ENCODE measurements around the gene SEC62. TPM values are rescaled to one million over a fixed set of nuclear protein-coding genes. Genes with fewer than 3 reads are reported as not detected.
"Not testable (repeated sequence)": the region's sequence is repeated elsewhere in the genome, so short reads cannot be mapped to it uniquely, and the experiment has no call there.

The SEC62 gene
- polyA plus RNA-seq, 1 experiment: 45.7 TPM

GRCh38 chr3:170010498-170010897, 43.9 kb downstream of the SEC62 start:
- no peaks in the 10 kb centered on the region for H3K36me3 ChIP-seq (ENCODE audit: control insufficient read depth, insufficient read depth, low read length)
- no peaks in the 10 kb centered on the region for H3K27me3 ChIP-seq (ENCODE audit: control insufficient read depth, insufficient read depth, low read length)
- no peak overlapping the region for H3K4me3 ChIP-seq (ENCODE audit: low read depth, low read length)
- CTCF ChIA-PET: no interaction called here
- TF ChIP-seq, protein P1, sequence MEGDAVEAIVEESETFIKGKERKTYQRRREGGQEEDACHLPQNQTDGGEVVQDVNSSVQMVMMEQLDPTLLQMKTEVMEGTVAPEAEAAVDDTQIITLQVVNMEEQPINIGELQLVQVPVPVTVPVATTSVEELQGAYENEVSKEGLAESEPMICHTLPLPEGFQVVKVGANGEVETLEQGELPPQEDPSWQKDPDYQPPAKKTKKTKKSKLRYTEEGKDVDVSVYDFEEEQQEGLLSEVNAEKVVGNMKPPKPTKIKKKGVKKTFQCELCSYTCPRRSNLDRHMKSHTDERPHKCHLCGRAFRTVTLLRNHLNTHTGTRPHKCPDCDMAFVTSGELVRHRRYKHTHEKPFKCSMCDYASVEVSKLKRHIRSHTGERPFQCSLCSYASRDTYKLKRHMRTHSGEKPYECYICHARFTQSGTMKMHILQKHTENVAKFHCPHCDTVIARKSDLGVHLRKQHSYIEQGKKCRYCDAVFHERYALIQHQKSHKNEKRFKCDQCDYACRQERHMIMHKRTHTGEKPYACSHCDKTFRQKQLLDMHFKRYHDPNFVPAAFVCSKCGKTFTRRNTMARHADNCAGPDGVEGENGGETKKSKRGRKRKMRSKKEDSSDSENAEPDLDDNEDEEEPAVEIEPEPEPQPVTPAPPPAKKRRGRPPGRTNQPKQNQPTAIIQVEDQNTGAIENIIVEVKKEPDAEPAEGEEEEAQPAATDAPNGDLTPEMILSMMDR (IDR thresholded peaks at IDR 0.05; ENCODE audit: insufficient read depth, low read depth, low read length): no peak
- POLR2A ChIA-PET: no interaction called here
- no peak for DNase-seq (ENCODE audit: low read depth)

- no peak for DNase-seq (ENCODE audit: low read depth)
- TF ChIP-seq, protein P1 (IDR thresholded peaks at IDR 0.05; ENCODE audit: insufficient read depth, low read depth, low read length): no peak
- Histone ChIP-seq H3K4me3 (ENCODE audit: low read depth, low read length) (no peak overlapping the region), H3K36me3 (ENCODE audit: control insufficient read depth, insufficient read depth, low read length) (no peaks in the 10 kb centered on the region), H3K27me3 (ENCODE audit: control insufficient read depth, insufficient read depth, low read length) (no peaks in the 10 kb centered on the region)
- ChIA-PET CTCF (no interaction called here), POLR2A (no interaction called here)
These were observed 46.2 kb downstream of the SEC62 start for GRCh38 chr3:170012683-170013400.

DNA sequence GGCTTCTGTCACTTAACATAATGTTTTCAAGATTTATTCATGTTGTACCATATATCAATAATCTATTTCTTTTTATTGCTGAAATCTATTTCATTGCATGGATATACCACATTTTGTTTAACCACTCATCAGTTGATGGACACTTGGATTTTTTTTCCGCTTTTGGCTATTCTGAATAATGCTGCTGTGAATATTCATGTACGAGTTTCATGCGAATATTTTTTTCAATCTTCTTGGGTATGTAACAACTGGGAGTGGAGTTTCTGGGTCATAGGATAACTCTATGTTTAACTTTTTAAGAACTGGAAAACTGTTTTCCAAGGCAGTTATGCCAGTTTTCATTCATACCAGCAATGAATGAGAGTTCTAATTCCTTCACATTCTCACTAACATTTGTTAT, 49.5 kb downstream of the SEC62 start:
- DNase-seq (ENCODE audit: low read depth): no peak
- Histone ChIP-seq H3K27me3 (ENCODE audit: control insufficient read depth, insufficient read depth, low read length) (0 out of 2 replicates have a peak, but pooled peaks cover 1% of the 10 kb centered on the region), H3K36me3 (ENCODE audit: control insufficient read depth, insufficient read depth, low read length) (no peaks in the 10 kb centered on the region), H3K4me3 (ENCODE audit: low read depth, low read length) (no peak overlapping the region)
- TF ChIP-seq, protein P1 (IDR thresholded peaks at IDR 0.05; ENCODE audit: insufficient read depth, low read depth, low read length): no peak
- ChIA-PET CTCF (interaction anchor here (1.4 kb wide), 1 partner anchor 11 kb away, joined by 3 read pairs; no protein-coding TSS in a partner anchor), POLR2A (no interaction called here)

GRCh38 chr3:170019306-170019705, 52.7 kb downstream of the SEC62 start:
- H3K4me3 ChIP-seq (ENCODE audit: low read depth, low read length): not testable (repeated sequence)

DNA sequence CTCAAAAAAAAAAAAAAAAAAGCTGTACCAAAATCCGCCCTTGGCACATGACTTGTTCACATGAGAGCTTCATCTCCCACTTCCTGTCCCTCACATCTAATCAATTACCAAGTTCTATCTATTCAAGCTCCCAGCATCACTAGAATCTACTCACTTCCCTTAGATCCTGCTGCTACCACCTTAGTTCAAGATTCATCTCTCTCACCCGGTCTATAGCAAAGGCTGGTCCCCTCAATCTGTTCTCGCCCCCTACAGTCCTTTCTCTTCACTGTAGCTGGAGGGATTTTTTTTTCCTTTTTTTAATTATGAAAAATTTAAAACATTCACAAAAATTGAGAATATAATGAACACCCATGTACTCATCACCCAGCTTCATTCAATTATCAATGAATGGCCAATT, 54.5 kb downstream of the SEC62 start:
- TF ChIP-seq, protein P1 (IDR thresholded peaks at IDR 0.05; ENCODE audit: insufficient read depth, low read depth, low read length): no peak
- 0 out of 2 replicates have a peak, but pooled peaks cover 3% of the 10 kb centered on the region for H3K27me3 ChIP-seq (ENCODE audit: control insufficient read depth, insufficient read depth, low read length)
- ChIA-PET POLR2A (no interaction called here), CTCF (interaction anchor here (1.0 to 1.3 kb wide), 2 partner anchors 19 to 25 kb away, joined by 3 read pairs; no protein-coding TSS in a partner anchor)
- no peak for DNase-seq (ENCODE audit: low read depth)
- no peak overlapping the region for H3K4me3 ChIP-seq (ENCODE audit: low read depth, low read length)
- no peaks in the 10 kb centered on the region for H3K36me3 ChIP-seq (ENCODE audit: control insufficient read depth, insufficient read depth, low read length)

More at GRCh38 chr3:170019306-170019705, 52.7 kb downstream of the SEC62 start:
- H3K27me3 ChIP-seq (ENCODE audit: control insufficient read depth, insufficient read depth, low read length); H3K36me3 ChIP-seq (ENCODE audit: control insufficient read depth, insufficient read depth, low read length); DNase-seq (ENCODE audit: low read depth); POLR2A ChIA-PET: not testable (repeated sequence)
- CTCF ChIA-PET: interaction anchor here (1.0 kb wide), 1 partner anchor 13 kb away, joined by 3 read pairs; no protein-coding TSS in a partner anchor

Data from BJ (cell line).